Psoas muscle (tissue), 8 donors: ENCODE results near the gene SIGLEC1. TPM values are rescaled to one million over a fixed set of nuclear protein-coding genes. Genes with fewer than 3 reads are reported as not detected.

Experiments
- ATAC-seq, 4 donors: fragments of 200-7000 bp; cut with Tn5 transposase; one replicate each; pipeline ENCODE4 v1.9.1; 2020; ENCODE audit warnings: moderate library complexity in 3 of 4, mild to moderate bottlenecking in 2 of 4
- DNase-seq, 2 donors: peaks; one replicate each; pipeline ENCODE4 v3.0.0-alpha.2; 2020
- H3K27ac ChIP-seq: fragments of 200-600 bp; one replicate; pipeline ENCODE4 v1.8.0; 2022
- H3K27me3 ChIP-seq, 3 donors: fragments of 200-600 bp in 1 of 3; one replicate each; pipeline versions ENCODE4 v1.6.1 to v1.8.0; 2013 to 2022; ENCODE audit warnings: low read length in 2 of 3, mild to moderate bottlenecking in 2 of 3, moderate library complexity in 1 of 3; ENCODE audit not compliant: insufficient read depth in 3 of 3
- H3K36me3 ChIP-seq, 2 donors: fragments of 200-600 bp in 1 of 2; one replicate each; pipeline versions ENCODE4 v1.6.1 to v1.8.0; 2013 to 2022; ENCODE audit warnings: low read depth in 1 of 2, mild to moderate bottlenecking in 1 of 2, moderate library complexity in 1 of 2; ENCODE audit not compliant: insufficient read depth in 1 of 2
- H3K4me1 ChIP-seq: fragments of 200-600 bp; one replicate; pipeline ENCODE4 v1.8.0; 2022
- H3K4me3 ChIP-seq: fragments of 200-600 bp; one replicate; pipeline ENCODE4 v1.8.0; 2022; ENCODE audit warnings: mild to moderate bottlenecking
- H3K9me3 ChIP-seq: fragments of 200-600 bp; one replicate; pipeline ENCODE4 v1.8.0; 2022
- CTCF ChIP-seq: fragments of 200-600 bp; IDR thresholded peaks from one replicate; pipeline ENCODE4 v1.8.0; 2022; ENCODE audit warnings: antibody characterized with exemption
- WGBS, 3 donors: extraction: QIAGEN DNeasy Blood & Tissue Kit; methylation state at CpG; one replicate each; pipeline versions ENCODE4 v1.1.6 to v1.1.7; 2013; 5-methylcytosine and 5-hydroxymethylcytosine counted together
- intact Hi-C, 2 donors: fragments of 100-400 bp; cut with DNase I; formaldehyde crosslinking; loops; one replicate each; pipeline versions ENCODE4 v1.11.0 to v1.14.2; 2022
- polyA plus RNA-seq, 3 donors: library from polyadenylated mRNA; stranded (reverse); fragments of 200-250 nt; gene quantifications; one replicate each; pipeline ENCODE4 v1.2.3, GENCODE V29; 2013
- total RNA-seq, 4 donors: library from RNA; stranded (reverse); fragmentation: NEBNext Ultra II Directional in 2 of 4; extraction: Animal tissue kit (Norgen Biotek cat#: 25700) in 2 of 4; gene quantifications; one replicate each; pipeline versions ENCODE4 v1.2.1 to v1.2.4, GENCODE V29; 2021 to 2023
- donor health status: healthy with polysubstance abuse.
- donor health status: DM: no; HTN: no; CAD: no; lungs with moderate emphysema.
- donor health status: Bipolar disorder and iron deficiency.
- donor health status: healthy.
- donor health status: DM: yes; HTN: yes; CAD: no.
- donor health status: DM: no; HTN: no; CAD: no.
- donor health status: DM: no; HTN: no; CAD: no.
- donor health status: DM: yes; HTN: yes; CAD: no.

Gene SIGLEC1
- total and polyA plus RNA-seq, 7 donors = 0.98 to 6.2 (median 2.6) TPM

- ATAC-seq (peak in 3 of 4 donors; percentile 31 to 67 (median 55)), DNase-seq (peak in 1 of 2 donors; percentile 66)
- no peak for TF ChIP-seq CTCF
- Histone ChIP-seq H3K9me3 (no peaks in the 10 kb centered on the region), H3K36me3 (no peaks in the 10 kb centered on the region), H3K27ac (peak overlapping the region; percentile 55), H3K4me3 (no peak overlapping the region), H3K27me3 (peaks cover 0 to 6% (median 0%) of the 10 kb centered on the region in 3 donors), H3K4me1 (no peaks in the 10 kb centered on the region)
- 63 to 73% (median 71%) methylated on average over 17 to 19 of the region's 19 CpGs for WGBS, 3 donors
- intact Hi-C loops = no loop called here
These were observed 26.9 kb upstream of the SIGLEC1 start for GRCh38 chr20:3739054-3739925.

- H3K27me3 ChIP-seq = peaks cover 0 to under 1% (median 0%) of the 10 kb centered on the region in 3 donors
- TF ChIP-seq CTCF = no peak
These were observed 26.0 kb upstream of the SIGLEC1 start for GRCh38 chr20:3738111-3739053.

DNA sequence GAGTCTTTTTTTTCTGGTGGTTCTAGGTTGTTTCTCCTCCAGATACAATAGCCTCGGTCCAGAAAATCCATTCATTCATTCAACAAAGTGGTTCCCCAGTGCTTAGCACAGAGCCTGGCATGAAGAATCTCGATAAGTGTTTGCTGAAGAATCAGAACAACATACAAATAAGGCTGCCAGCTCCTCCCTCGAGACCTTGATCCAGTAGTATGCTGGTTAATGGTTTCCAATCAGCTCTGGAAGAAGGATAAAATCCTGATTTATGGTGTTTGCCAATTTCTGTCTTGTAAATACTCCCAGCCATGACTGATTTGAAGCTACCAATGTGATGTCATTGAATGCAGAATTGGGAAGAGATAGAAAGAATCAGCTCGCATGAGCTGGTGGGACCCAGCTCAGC is 23.4 kb upstream of the SIGLEC1 start:
- TF ChIP-seq CTCF = no peak
- Histone ChIP-seq H3K9me3 (no peaks in the 10 kb centered on the region), H3K27ac (no peak overlapping the region), H3K4me1 (no peaks in the 10 kb centered on the region), H3K27me3 (peaks cover 0 to 20% (median 4%) of the 10 kb centered on the region in 3 donors), H3K4me3 (no peak overlapping the region), H3K36me3 (no peaks in the 10 kb centered on the region)
- intact Hi-C loops = no loop called here
- ATAC-seq (no peak), DNase-seq (no peak)
- 69 to 77% (median 71%) methylated on average over 4 of the region's 4 CpGs for WGBS, 3 donors

More at GRCh38 chr20:3738111-3739053, 26.0 kb upstream of the SIGLEC1 start:
- intact Hi-C loops = no loop called here
- Histone ChIP-seq H3K36me3 (no peaks in the 10 kb centered on the region), H3K27ac (no peak overlapping the region), H3K4me1 (no peaks in the 10 kb centered on the region), H3K4me3 (no peak overlapping the region), H3K9me3 (no peaks in the 10 kb centered on the region)
- peak in 1 of 4 donors; percentile 11 for ATAC-seq
- no peak for DNase-seq
- 59 to 66% (median 63%) methylated on average over 11 of the region's 11 CpGs for WGBS, 3 donors

DNA sequence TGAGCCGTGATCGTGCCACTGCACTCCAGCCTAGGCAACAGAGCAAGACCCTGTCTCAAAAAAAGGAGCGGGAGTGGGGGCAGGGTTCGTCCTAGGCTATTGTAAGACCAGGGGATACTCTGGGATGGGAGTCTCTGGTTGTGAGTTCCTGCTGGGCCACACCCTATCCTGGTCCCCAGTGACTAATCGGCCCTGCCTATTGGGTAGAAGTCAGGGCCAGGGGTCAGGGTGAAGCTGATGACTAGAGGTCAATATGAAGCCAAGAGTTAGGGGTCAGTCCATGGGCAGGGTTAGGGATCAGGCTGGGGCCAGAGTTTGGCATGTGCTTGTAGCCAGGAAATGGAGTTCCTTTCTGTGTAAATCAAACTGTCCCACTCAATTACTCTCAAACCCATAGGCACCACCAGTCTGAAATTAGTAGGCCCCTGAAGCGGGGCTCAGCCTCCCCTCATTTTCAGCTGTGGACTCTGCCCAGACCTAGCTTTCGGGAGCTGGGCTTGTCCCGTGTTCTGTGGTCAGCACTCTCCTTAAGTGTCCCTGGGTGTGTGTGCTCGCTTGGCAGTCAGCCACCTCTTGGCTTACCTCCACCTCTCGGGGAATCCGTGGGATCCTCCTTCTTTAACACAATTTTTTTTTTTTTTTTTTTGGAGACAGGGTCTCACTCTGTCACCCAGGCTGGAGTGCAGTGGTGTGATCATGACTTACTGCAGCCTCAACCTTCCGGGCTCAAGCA is 21.9 kb upstream of the SIGLEC1 start:
- intact Hi-C loops = no loop called here
- Histone ChIP-seq H3K4me1 (no peaks in the 10 kb centered on the region), H3K4me3 (peak overlapping the region; percentile 64), H3K9me3 (no peaks in the 10 kb centered on the region), H3K27ac (peak overlapping the region; percentile 30), H3K27me3 (peaks cover 0 to 20% (median 4%) of the 10 kb centered on the region in 3 donors), H3K36me3 (no peaks in the 10 kb centered on the region)
- DNase-seq (peak in 1 of 2 donors; percentile 63), ATAC-seq (peak in 3 of 4 donors; percentile 37 to 63 (median 48))
- WGBS, 3 donors = 56 to 64% (median 57%) methylated on average over 12 of the region's 12 CpGs
- TF ChIP-seq CTCF = no peak
